GM13976 (cell line): Measurements from ENCODE around the gene FGF19.

Experiments used
- DNase-seq: peaks from one replicate; pipeline ENCODE4 v3.0.0; 2012; ENCODE audit warnings: low spot score
- in situ Hi-C: fragments of 300-500 bp; cut with MboI; formaldehyde crosslinking; loops from one replicate; pipeline ENCODE4 v1.12.0; 2022; ENCODE audit warnings: low sequenced_read_pairs, mixed read lengths, inconsistent platforms; ENCODE audit not compliant: unreplicated experiment
- TF ChIP-seq, protein P1 (sequence below): IDR thresholded peaks from 2 replicates; pipeline ENCODE4 v1.5.1; 2012; ENCODE audit warnings: borderline replicate concordance, mild to moderate bottlenecking; ENCODE audit not compliant: insufficient read depth; ENCODE audit errors: extremely low read depth, missing control alignments, control extremely low read depth

Gene FGF19

DNA sequence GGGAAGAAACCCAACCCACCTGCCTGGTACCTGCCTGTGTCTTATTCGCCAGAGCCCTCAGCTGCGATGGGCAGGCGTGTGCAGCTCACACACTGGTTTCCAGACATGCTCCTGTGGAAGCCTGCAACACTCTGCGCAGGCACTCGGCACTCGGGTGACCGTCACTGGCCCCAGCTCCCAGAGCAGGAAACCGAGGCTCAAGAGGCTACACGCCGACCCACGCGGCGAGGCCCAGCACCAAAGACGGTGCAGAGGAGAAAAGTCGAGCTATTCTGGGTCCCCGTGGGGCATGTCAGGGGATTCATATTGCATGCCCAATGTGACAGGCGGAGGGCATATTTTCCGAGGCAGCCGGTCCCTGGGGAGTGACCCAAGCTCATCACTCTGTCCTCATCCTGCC, 11.6 kb upstream of the FGF19 start:
- TF ChIP-seq, protein P1, sequence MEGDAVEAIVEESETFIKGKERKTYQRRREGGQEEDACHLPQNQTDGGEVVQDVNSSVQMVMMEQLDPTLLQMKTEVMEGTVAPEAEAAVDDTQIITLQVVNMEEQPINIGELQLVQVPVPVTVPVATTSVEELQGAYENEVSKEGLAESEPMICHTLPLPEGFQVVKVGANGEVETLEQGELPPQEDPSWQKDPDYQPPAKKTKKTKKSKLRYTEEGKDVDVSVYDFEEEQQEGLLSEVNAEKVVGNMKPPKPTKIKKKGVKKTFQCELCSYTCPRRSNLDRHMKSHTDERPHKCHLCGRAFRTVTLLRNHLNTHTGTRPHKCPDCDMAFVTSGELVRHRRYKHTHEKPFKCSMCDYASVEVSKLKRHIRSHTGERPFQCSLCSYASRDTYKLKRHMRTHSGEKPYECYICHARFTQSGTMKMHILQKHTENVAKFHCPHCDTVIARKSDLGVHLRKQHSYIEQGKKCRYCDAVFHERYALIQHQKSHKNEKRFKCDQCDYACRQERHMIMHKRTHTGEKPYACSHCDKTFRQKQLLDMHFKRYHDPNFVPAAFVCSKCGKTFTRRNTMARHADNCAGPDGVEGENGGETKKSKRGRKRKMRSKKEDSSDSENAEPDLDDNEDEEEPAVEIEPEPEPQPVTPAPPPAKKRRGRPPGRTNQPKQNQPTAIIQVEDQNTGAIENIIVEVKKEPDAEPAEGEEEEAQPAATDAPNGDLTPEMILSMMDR, result no peak
- in situ Hi-C loops, result loop anchor here (25.0 kb wide), 1 partner anchor 172 kb away; no protein-coding TSS in a partner anchor

DNA sequence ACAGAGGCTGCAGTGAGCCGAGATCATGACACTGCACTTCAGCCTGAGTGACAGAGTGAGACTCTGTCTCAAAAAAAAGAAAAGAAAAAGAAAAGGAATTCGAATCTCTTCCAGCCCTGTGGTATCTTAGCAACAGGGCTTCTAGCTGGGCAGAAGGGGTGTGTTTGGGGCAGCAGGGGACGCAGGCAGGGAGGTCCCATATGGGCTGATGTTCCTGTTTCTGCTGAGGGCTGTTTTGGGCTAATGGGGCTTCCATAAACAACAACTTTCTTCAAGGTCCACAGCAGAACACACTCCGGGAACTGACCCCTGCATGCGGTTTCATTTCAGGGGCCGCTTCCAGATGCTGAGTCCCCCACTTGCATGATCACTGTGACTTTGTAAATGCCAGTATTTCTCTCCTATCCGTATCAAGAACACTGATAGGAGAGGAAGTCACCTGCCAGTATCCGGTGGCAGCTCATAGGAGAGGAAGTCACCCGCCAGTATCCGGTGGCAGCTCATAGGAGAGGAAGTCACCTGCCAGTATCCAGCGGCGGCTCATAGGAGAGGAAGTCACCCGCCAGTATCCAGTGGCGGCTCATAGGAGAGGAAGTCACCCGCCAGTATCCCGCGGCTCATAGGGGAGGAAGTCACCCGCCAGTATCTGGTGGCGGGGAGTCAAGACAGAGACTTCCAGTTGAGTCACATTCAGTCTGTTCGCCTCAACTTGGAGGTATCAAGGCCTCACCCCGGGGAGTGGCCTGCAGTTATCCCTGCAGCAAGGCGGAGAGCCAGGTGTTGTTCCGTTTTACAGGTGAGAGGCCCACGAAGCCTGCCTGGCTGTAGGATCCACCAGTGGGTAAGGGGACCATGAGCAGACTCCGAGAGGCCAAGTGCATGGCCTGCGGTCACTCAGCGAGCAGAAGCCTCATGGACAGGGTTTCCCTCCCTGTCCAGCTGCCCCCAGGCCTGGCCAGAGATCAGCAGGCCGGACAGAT, 8.3 kb upstream of the FGF19 start:
- DNase-seq, result no peak
- in situ Hi-C loops, result loop anchor here (25.0 kb wide), 1 partner anchor 175 kb away; no protein-coding TSS in a partner anchor
- TF ChIP-seq, protein P1, result no peak

More for the DNA sequence above, 11.6 kb upstream of the FGF19 start:
- no peak for DNase-seq

DNA sequence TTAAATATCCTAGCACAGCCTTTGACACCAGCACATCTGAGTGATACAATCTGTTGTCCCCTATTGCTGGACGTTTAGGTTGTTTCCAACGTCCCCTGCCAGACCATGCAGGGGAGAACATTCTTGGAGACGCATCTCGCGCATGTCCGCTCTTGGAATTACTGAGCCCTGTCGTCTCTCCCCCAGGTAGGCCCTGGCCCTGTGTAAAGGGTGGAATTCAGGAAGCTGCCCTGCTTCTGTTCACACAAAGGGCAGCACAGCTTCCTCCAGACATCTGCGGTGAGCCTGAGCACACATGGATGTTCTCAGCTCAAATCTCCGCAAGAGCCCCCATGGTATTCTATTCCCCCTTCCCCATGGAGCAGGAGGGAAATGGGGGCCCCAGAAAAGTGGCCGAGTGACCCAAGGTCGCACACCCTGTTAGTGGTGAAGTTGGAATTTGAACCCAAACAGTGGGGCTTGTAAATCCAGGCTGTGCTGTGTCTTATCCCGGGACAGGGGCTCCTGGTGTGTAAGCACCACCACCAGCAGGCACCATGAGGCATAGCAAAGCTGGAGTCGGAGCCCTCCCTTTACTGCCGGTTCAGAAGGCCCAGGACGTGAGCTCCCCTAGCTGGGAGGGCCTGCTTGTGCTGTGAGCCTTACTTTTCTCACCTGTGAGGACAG, 5.0 kb upstream of the FGF19 start:
- in situ Hi-C loops, result loop anchor here (25.0 kb wide), 1 partner anchor 178 kb away; no protein-coding TSS in a partner anchor
- TF ChIP-seq, protein P1, result no peak
- DNase-seq, result no peak

DNA sequence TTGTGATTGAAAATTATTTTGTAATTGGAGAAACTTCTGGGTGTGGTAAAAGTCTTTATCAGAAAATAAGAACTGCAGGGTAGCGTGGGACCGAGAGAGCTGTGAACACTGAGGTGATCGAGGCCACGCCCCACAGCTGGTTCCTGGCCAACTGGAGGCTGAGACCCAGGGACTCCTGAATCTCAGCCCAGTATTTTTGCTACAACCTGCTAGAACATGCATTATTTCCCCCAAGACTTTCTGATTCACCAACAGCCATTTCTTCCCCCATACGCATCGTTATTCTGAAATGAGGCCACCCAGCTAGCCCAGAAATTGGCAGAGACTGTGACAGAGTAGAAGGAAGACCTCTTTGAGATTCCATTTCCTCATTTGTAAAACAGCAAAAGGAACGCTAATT, 3.4 kb upstream of the FGF19 start:
- TF ChIP-seq, protein P1, result no peak

DNA sequence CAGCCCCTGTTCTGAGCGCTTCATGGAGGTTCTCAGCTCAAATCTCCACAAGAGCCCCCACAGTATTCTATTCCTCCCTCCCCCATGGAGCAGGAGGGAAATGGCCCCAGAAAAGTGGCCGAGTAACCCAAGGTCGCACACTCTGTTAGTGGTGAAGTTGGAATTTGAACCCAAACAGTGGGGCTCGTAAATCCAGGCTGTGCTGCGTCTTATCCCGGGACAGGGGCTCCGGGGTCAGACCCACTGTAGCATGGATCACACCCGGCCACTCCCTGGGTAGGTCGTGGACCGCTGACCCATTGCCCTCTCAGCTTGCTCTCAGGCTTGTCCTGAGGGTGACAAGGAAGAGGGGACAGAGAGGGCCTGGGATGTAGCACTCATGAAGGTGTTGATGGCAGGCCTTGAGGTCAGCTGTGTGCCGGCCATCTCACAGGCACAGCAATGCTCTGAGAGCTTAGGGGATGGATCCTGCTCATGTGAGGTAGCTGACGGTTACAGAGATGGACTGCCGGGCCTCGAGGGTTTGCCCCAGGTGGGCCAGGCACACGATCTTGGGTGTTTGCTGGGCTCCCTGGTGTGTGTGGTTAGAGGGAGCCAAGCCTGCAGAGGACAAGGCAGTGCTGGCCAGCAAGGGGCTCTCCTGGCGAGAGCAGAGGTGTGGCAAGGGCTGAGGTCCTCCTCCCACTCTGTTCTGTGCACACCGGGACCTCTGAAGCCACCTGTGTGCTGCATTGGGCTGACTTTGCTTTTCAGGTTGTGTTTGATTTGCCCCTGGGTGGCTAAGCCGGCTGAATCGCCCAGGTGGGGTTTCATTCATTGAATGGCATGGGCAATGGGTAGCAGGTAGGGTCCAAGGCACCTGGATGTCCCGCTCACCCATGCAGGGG, 2.3 kb upstream of the FGF19 start:
- TF ChIP-seq, protein P1, result no peak
- in situ Hi-C loops, result loop anchor here (25.0 kb wide), 1 partner anchor 181 kb away; no protein-coding TSS in a partner anchor
- no peak for DNase-seq

More for the DNA sequence above, 3.4 kb upstream of the FGF19 start:
- no peak for DNase-seq
- in situ Hi-C loops, result loop anchor here (25.0 kb wide), 1 partner anchor 180 kb away; no protein-coding TSS in a partner anchor
